Thoracic aorta (tissue), 2 donors: ENCODE results near the gene SLC2A2. TPM values are rescaled to one million over a fixed set of nuclear protein-coding genes. Genes with fewer than 3 reads are reported as not detected.
A peak's percentile ranks its signal among the peaks of the same experiment; 100 is the strongest.

Experiments used
- ATAC-seq: fragments of 150-250 bp; one replicate; pipeline ENCODE4 v1.8.0; 2017; ENCODE audit warnings: low read depth; ENCODE audit not compliant: insufficient number of reproducible peaks, low FRiP score
- DNase-seq: peaks from one replicate; pipeline ENCODE4 v3.0.0-alpha.2; 2020; ENCODE audit warnings: low spot score
- H3K27ac ChIP-seq, 2 donors: fragments of 200-600 bp; sonication (generic); 1 replicate in 1 of 2; 2 replicates in 1 of 2; pipeline ENCODE4 v1.5.1; 2016; ENCODE audit warnings: mild to moderate bottlenecking in 2 of 2, moderate library complexity in 2 of 2
- H3K27me3 ChIP-seq: fragments of 200-600 bp; sonication (generic); replicated peaks from 2 replicates; pipeline ENCODE4 v1.6.0; 2016; ENCODE audit warnings: mild to moderate bottlenecking; ENCODE audit not compliant: insufficient read depth
- H3K36me3 ChIP-seq: fragments of 200-600 bp; sonication (generic); one replicate; pipeline ENCODE4 v1.5.1; 2016
- H3K4me1 ChIP-seq, 2 donors: fragments of 200-600 bp; sonication (generic); 1 replicate in 1 of 2; 2 replicates in 1 of 2; pipeline versions ENCODE4 v1.5.1 to v1.6.0; 2016; ENCODE audit warnings: low read depth in 2 of 2, mild to moderate bottlenecking in 1 of 2; ENCODE audit not compliant: control insufficient read depth in 1 of 2
- H3K4me3 ChIP-seq: fragments of 200-600 bp; sonication (generic); 2 replicates; pipeline ENCODE4 v1.5.1; 2016; ENCODE audit warnings: mild to moderate bottlenecking
- H3K9me3 ChIP-seq: fragments of 200-600 bp; sonication (generic); 2 replicates; pipeline ENCODE4 v1.5.1; 2016
- CTCF ChIP-seq: fragments of 200-600 bp; sonication (generic); IDR thresholded peaks from one replicate; pipeline ENCODE4 v1.5.1; 2019; ENCODE audit warnings: antibody characterized with exemption
- total RNA-seq, 2 donors: library from RNA; depleted of rRNA; stranded (reverse); fragments of >200 nt; gene quantifications; one replicate each; pipeline versions ENCODE4 v1.1.0 to v1.2.3, GENCODE V29; 2016

The SLC2A2 gene
- total RNA-seq, 2 donors from 2014 or later = not detected

- peak; percentile 61 for TF ChIP-seq CTCF
- no peaks in the 10 kb centered on the region for H3K4me1 ChIP-seq
- H3K4me3 ChIP-seq = no peak overlapping the region
- H3K27me3 ChIP-seq = no peaks in the 10 kb centered on the region
- no peak for DNase-seq
- no peak for ATAC-seq
- H3K36me3 ChIP-seq = no peaks in the 10 kb centered on the region
- no peak overlapping the region for H3K27ac ChIP-seq
- no peaks in the 10 kb centered on the region for H3K9me3 ChIP-seq
Measured at GRCh38 chr3:171049861-171050444, 23.4 kb upstream of the SLC2A2 start.

- no peaks in the 10 kb centered on the region for H3K9me3 ChIP-seq
- no peaks in the 10 kb centered on the region for H3K4me1 ChIP-seq
- no peak for ATAC-seq
- H3K27me3 ChIP-seq = no peaks in the 10 kb centered on the region
- H3K4me3 ChIP-seq = no peak overlapping the region
- H3K27ac ChIP-seq = no peak overlapping the region
- no peak for DNase-seq
- no peaks in the 10 kb centered on the region for H3K36me3 ChIP-seq
- no peak for TF ChIP-seq CTCF
Measured at GRCh38 chr3:171046760-171047159, 20.2 kb upstream of the SLC2A2 start.

GRCh38 chr3:171044835-171045793 is 18.6 kb upstream of the SLC2A2 start:
- Histone ChIP-seq H3K4me3 (no peak overlapping the region), H3K4me1 (no peaks in the 10 kb centered on the region), H3K27me3 (no peaks in the 10 kb centered on the region), H3K27ac (no peak overlapping the region), H3K36me3 (no peaks in the 10 kb centered on the region), H3K9me3 (no peaks in the 10 kb centered on the region)
- no peak for TF ChIP-seq CTCF
- no peak for DNase-seq
- ATAC-seq = no peak

GRCh38 chr3:171044384-171044783 is 17.9 kb upstream of the SLC2A2 start:
- TF ChIP-seq CTCF = no peak
- Histone ChIP-seq H3K4me1 (no peaks in the 10 kb centered on the region), H3K36me3 (no peaks in the 10 kb centered on the region), H3K4me3 (no peak overlapping the region), H3K27me3 (no peaks in the 10 kb centered on the region), H3K9me3 (no peaks in the 10 kb centered on the region), H3K27ac (no peak overlapping the region)
- no peak for DNase-seq
- ATAC-seq = no peak

GRCh38 chr3:171039674-171040073 is 13.2 kb upstream of the SLC2A2 start:
- no peaks in the 10 kb centered on the region for H3K36me3 ChIP-seq
- no peak for ATAC-seq
- H3K27me3 ChIP-seq = no peaks in the 10 kb centered on the region
- no peak for DNase-seq
- no peak overlapping the region for H3K4me3 ChIP-seq
- no peak for TF ChIP-seq CTCF
- no peaks in the 10 kb centered on the region for H3K9me3 ChIP-seq
- no peak overlapping the region for H3K27ac ChIP-seq
- H3K4me1 ChIP-seq = no peaks in the 10 kb centered on the region
